HUES6 (cell line): ENCODE measurements around the gene NDRG3.
A peak's percentile ranks its signal among the peaks of the same experiment; 100 is the strongest.

Experiments used
- H3K27ac ChIP-seq: 2 replicates; pipeline ENCODE4 v1.7.0; 2013; ENCODE audit warnings: low read depth, mild to moderate bottlenecking, low read length, inconsistent platforms
- H3K27me3 ChIP-seq: 2 replicates; pipeline ENCODE4 v1.6.1; 2013; ENCODE audit warnings: low read length; ENCODE audit not compliant: control insufficient read depth, insufficient read depth
- H3K36me3 ChIP-seq: 2 replicates; pipeline ENCODE4 v1.6.1; 2013; ENCODE audit warnings: low read length; ENCODE audit not compliant: control insufficient read depth, insufficient read depth
- H3K4me1 ChIP-seq: 2 replicates; pipeline ENCODE4 v1.6.1; 2013; ENCODE audit warnings: low read length; ENCODE audit not compliant: control insufficient read depth, insufficient read depth
- H3K4me3 ChIP-seq: 2 replicates; pipeline ENCODE4 v1.5.1; 2013; ENCODE audit warnings: low read depth, low read length
- H3K9ac ChIP-seq: one replicate; pipeline ENCODE4 v1.6.1; 2013; ENCODE audit warnings: mild to moderate bottlenecking, low read length
- H3K9me3 ChIP-seq: 2 replicates; pipeline ENCODE4 v1.6.1; 2013; ENCODE audit warnings: low read depth, low read length; ENCODE audit not compliant: control insufficient read depth, insufficient read depth

The NDRG3 gene

DNA sequence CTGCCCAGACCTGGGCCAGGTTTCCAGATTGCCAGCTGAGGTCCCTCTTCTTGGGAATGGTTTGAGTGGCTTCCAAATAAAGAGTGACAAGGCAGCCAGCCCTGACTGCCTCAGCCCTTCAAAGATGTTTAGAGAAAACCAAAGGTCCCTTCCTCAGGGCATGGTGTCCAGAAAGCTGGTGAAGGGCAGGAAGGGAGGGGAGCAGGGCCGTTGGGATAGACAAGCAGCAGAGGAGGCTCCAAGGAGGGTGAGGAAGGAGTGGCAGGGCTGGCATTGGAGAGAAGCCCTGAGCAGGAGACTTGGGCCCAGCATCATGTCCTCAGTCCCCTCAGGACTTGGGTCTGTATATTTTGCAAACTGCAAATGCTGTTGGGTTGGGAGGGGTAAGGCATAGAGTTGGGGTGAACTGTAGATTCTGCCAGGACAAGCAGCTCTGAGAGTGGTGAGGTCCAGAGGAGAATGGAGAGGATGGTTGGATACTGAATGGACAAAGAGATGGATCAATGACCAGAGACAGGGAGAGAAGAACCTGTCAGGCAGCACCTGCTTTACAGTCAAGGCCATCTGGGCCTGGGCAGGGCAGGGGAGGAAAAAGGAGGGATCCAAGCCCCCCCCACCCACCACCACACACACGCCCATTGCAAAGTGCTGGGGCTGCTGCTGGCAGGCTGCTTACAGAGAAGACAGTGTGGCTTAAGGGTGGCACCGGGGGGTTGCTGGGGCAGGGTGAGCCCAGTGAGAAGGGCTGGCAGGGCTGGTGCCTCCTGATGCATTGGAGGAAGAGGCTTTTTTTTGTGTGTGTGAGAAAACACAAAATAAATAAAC is 33.2 kb upstream of the NDRG3 start:
- H3K9ac ChIP-seq: no peak overlapping the region
- no peaks in the 10 kb centered on the region for H3K27me3 ChIP-seq
- no peaks in the 10 kb centered on the region for H3K4me1 ChIP-seq
- no peak overlapping the region for H3K4me3 ChIP-seq
- no peaks in the 10 kb centered on the region for H3K9me3 ChIP-seq
- no peak overlapping the region for H3K27ac ChIP-seq
- peaks cover 13% of the 10 kb centered on the region for H3K36me3 ChIP-seq

GRCh38 chr20:36777576-36777975 is 31.7 kb upstream of the NDRG3 start:
- no peaks in the 10 kb centered on the region for H3K9me3 ChIP-seq
- 0 out of 2 replicates have a peak, but pooled peaks cover 2% of the 10 kb centered on the region for H3K36me3 ChIP-seq
- no peak overlapping the region for H3K4me3 ChIP-seq
- H3K27ac ChIP-seq: no peak overlapping the region
- no peaks in the 10 kb centered on the region for H3K27me3 ChIP-seq
- H3K4me1 ChIP-seq: peaks cover 5% of the 10 kb centered on the region; the same call in 1 of the 2 replicates
- H3K9ac ChIP-seq: no peak overlapping the region

DNA sequence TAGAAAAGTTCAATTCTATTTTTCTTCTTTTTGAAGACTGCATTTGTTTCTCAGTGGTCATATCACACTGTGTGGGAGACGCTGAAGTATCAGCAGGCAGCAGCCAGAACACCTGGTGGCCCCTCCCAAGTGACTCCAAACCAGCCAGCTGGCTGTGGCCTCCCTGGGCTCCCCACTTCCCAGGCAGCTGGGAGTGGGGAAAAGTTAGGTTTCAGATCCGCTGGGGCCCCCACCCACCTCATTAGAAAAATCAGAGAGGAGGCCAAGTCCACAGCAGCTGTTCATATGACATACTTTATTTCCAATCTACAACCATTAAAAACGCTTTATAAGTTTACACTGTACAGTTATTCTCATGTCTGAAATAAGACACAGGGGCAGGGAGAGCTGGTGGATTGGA is 31.3 kb upstream of the NDRG3 start:
- peaks cover 7% of the 10 kb centered on the region; the same call in 1 of the 2 replicates for H3K4me1 ChIP-seq
- H3K27ac ChIP-seq: no peak overlapping the region
- no peaks in the 10 kb centered on the region for H3K27me3 ChIP-seq
- 0 out of 2 replicates have a peak, but pooled peaks cover under 1% of the 10 kb centered on the region for H3K36me3 ChIP-seq
- no peak overlapping the region for H3K4me3 ChIP-seq
- no peak overlapping the region for H3K9ac ChIP-seq
- no peaks in the 10 kb centered on the region for H3K9me3 ChIP-seq

DNA sequence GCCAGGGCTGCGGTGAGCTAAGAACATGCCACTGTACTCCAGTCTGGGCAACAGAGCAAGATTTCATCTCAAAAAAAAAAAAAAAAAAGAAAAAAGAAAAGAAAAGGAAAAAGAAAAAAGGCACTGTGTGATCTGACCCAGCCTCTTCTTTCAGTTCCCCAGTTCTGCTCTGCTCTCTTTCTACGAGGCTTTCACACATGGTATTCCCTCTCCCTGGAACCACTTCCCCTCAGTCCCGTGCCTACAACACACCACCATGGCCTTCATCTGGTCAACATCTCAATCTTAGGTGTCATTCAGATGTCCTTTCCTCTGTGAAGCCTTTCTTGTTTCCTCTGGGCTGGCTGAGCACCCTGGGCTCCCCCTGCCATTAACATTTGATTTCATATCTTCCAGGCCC is 29.9 kb upstream of the NDRG3 start:
- no peak overlapping the region for H3K27ac ChIP-seq
- no peaks in the 10 kb centered on the region for H3K27me3 ChIP-seq
- H3K4me3 ChIP-seq: no peak overlapping the region
- peaks cover 7% of the 10 kb centered on the region; the same call in 1 of the 2 replicates for H3K4me1 ChIP-seq
- no peak overlapping the region for H3K9ac ChIP-seq
- peaks cover 6% of the 10 kb centered on the region for H3K36me3 ChIP-seq
- H3K9me3 ChIP-seq: no peaks in the 10 kb centered on the region

- H3K4me3 ChIP-seq: no peak overlapping the region
- H3K9ac ChIP-seq: no peak overlapping the region
- H3K36me3 ChIP-seq: peaks cover 12% of the 10 kb centered on the region
- no peaks in the 10 kb centered on the region for H3K9me3 ChIP-seq
- H3K4me1 ChIP-seq: peaks cover 7% of the 10 kb centered on the region; the same call in 1 of the 2 replicates
- no peak overlapping the region for H3K27ac ChIP-seq
- H3K27me3 ChIP-seq: no peaks in the 10 kb centered on the region
Measured at GRCh38 chr20:36775196-36775595, 29.3 kb upstream of the NDRG3 start.

DNA sequence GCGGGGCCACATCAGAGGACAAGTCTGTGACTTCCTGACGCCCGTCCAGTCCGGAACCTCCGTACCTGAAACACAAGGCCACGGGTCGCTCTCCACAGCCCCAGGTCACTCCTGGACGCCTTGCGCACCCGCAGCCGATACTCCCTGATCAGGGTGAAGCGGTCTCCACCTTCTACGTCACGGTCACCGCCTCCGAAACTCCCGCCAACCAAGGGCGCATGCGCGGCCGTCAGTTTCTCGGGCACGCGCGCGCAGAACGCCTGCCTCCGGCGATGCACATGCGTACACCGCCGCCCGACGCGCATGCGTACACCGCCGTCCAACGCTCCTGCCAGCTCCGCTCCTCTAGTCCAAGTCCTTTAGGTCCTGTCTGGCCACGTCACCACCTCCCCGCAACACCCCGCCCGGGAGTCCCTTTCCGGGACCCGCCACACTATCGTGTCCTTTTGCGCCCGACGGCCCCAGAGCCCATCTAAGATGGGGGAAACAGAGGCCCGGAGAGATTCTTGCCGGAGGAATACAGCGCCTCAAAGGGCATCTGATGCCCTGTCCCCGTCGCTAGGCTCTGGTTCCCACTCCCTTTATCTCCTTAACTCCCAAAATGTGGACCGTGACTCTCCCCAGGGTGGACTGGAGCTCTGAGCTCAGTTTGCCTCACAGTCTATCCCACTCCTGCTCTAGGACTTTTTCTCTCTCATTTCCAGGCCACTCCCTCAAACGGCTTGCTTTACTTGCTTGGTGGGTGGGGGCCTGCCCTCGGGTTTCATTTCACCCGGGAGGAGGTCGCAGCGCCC is 27.9 kb upstream of the NDRG3 start, which contains the start of gene DSN1:
DSN1 (minus strand) TSS at position 167 of the 794 bp plus-strand sequence. CDS start 2,305 bp downstream, outside the sequence.
- Histone ChIP-seq H3K27me3 (no peaks in the 10 kb centered on the region), H3K36me3 (peaks cover 25% of the 10 kb centered on the region), H3K9ac (peak within 1 kb of the TSS; percentile 95), H3K9me3 (no peaks in the 10 kb centered on the region), H3K27ac (peak within 1 kb of the TSS; percentile 94), H3K4me3 (peak within 1 kb of the TSS; percentile 72), H3K4me1 (peaks cover 7% of the 10 kb centered on the region; the same call in 1 of the 2 replicates)

- Histone ChIP-seq H3K27ac (peak overlapping the region; percentile 94), H3K9me3 (no peaks in the 10 kb centered on the region), H3K27me3 (no peaks in the 10 kb centered on the region), H3K9ac (peak overlapping the region; percentile 95), H3K4me3 (peak overlapping the region; percentile 72), H3K4me1 (peaks cover 7% of the 10 kb centered on the region; the same call in 1 of the 2 replicates), H3K36me3 (peaks cover 27% of the 10 kb centered on the region)
Measured at GRCh38 chr20:36773107-36773596, 27.3 kb upstream of the NDRG3 start.

DNA sequence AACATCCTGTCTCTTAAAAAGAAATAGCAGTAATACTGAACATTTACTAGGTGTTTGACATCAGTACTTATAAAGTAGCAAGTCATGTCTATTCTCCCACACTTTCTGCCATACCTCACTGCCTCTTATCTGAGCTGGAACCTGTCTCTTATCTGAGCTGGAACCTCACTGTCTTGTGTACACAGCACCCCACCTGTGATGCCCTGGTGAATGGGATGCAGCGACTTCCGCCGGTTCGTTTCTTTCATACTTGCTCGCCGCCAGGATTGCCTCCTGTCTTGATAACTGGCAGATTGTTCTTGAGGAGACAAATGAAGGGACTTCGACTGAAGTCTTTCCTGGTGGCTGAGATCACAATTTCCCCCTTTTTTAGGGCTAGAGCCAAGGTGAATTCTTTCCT is 24.8 kb upstream of the NDRG3 start:
- no peaks in the 10 kb centered on the region for H3K27me3 ChIP-seq
- H3K9me3 ChIP-seq: no peaks in the 10 kb centered on the region
- no peak overlapping the region for H3K9ac ChIP-seq
- peaks cover 45% of the 10 kb centered on the region for H3K36me3 ChIP-seq
- no peak overlapping the region for H3K27ac ChIP-seq
- peaks cover 7% of the 10 kb centered on the region; the same call in 1 of the 2 replicates for H3K4me1 ChIP-seq
- no peak overlapping the region for H3K4me3 ChIP-seq

- Histone ChIP-seq H3K27ac (no peak overlapping the region), H3K9me3 (no peaks in the 10 kb centered on the region), H3K27me3 (no peaks in the 10 kb centered on the region), H3K36me3 (peaks cover 52% of the 10 kb centered on the region), H3K4me1 (peaks cover 7% of the 10 kb centered on the region; the same call in 1 of the 2 replicates), H3K9ac (no peak overlapping the region), H3K4me3 (no peak overlapping the region)
Measured at GRCh38 chr20:36768768-36769430, 23.0 kb upstream of the NDRG3 start.

DNA sequence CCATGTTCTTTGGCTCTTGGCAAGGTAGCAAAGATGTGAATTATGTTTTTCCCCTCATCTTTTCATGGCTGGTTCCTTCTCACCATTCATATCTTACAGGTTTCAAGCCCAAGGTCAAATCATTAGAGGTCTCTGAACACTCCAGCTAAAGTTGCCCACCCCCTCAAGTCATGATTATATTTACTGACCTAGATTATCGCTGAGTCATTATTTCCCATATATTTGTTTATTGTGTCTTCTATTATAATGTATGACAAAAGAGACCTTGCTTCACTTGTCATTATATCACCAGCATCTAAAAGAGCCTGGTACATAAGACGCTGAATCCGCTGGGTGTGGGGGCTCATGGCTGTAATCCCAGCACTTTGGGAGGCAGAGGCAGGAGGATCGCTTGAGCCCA is 15.2 kb upstream of the NDRG3 start:
- Histone ChIP-seq H3K36me3 (peaks cover 60% of the 10 kb centered on the region), H3K27ac (no peak overlapping the region), H3K27me3 (no peaks in the 10 kb centered on the region), H3K9me3 (no peaks in the 10 kb centered on the region), H3K4me3 (no peak overlapping the region), H3K9ac (no peak overlapping the region), H3K4me1 (no peaks in the 10 kb centered on the region)
